Anterior cingulate cortex (tissue), 58 donors: ENCODE data around the gene FIP1L1.
"Not testable (repeated sequence)": the region's sequence is repeated elsewhere in the genome, so short reads cannot be mapped to it uniquely, and the experiment has no call there.

Experiments used
- DNase-seq, 58 donors: peaks; one replicate each; lab custom pipeline; 2025; lab: John Stamatoyannopoulos, UW

The FIP1L1 gene

GRCh38 chr4:53377319-53378170 is at the start of gene FIP1L1:
FIP1L1 (plus strand) TSS chr4:53377641; CDS start chr4:53377839, 198 bp downstream.
- peak; percentile 21 to 95 (median 84) for DNase-seq

GRCh38 chr4:53334916-53335315 is 42.5 kb upstream of the FIP1L1 start:
- DNase-seq = not testable (repeated sequence)

- DNase-seq = not testable (repeated sequence)
Measured at GRCh38 chr4:53340145-53340544, 37.3 kb upstream of the FIP1L1 start.

GRCh38 chr4:53346392-53346791 is 31.0 kb upstream of the FIP1L1 start:
- not testable (repeated sequence) for DNase-seq

GRCh38 chr4:53346920-53347852 is 30.3 kb upstream of the FIP1L1 start:
- DNase-seq = peak in 9 of 58 donors; percentile 1 to 30 (median 8)

DNA sequence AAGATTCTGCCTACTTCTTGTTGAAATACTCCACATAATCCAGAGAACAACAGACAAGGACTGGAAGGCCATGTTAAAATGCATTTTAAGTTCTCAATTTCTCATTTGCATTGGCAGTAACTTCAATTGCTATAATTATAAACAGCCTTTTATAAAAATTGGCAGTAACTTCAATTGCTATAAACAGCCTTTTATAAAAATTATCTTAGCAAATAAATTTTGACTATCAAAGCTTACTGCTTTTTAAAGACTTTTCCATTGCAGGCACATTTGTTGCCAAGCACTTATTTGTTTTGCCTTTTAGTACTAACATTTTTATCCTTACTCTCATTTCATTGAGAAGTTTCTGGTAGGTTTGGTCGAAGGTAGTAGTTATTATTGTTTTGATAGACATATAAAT is 29.4 kb upstream of the FIP1L1 start:
- peak in 1 of 58 donors; percentile 21 for DNase-seq

DNA sequence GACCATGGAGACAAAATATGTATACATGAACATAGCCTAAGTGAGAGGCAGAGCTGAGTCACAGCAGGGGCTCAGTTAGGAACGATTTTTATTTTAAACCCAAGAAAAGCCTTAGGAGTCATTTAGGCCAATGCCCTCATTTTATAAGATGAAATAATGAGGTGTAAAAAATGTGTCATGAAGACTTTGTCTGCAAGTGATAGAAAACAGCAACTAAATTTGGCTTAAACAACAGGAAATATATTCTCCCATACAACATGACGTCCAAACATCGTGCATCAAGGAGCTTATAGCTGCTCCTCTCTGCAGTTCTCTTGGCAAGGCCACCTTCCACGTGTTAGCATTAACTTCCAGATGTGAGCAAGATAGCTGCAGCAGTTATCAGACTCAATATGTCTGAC is 28.4 kb upstream of the FIP1L1 start:
- no peak for DNase-seq

DNA sequence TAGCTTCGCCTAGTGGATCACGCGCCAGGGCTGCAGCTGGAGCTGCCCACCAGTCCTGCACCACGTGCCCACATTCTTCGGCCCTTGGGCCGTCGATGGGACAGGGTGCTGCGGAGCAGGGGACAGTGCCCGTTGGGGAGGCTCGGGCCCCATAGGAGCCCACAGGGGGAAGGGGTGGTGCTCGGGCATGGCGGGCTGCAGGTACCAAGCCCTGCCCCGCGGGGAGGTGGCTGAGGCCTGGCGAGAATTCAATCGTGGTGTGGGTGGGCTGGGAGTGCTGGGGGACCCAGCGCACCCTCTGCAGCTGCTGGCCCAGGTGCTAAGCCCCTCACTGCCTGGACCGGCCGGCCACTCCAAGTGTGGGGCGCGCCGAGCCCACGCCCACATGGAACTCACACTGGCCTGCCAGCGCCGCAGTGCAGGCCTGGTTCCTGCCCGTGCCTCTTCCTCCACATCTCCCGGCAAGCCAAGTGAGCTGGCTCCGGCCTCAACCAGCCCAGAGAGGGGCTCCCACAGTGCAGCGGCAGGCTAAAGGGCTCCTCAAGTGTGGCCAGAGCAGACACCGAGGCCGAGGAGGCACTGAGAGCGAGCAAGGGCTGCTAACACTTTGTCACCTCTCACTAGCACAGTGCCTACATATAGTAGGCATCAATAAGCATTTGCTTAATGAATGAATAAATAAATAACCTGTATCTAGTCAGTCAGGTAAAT is 23.3 kb upstream of the FIP1L1 start:
- no peak for DNase-seq

- DNase-seq = no peak
Measured at GRCh38 chr4:53355930-53356521, 21.4 kb upstream of the FIP1L1 start.

- no peak for DNase-seq
Measured at GRCh38 chr4:53361451-53361850, 16.0 kb upstream of the FIP1L1 start.

GRCh38 chr4:53362093-53362492 is 15.3 kb upstream of the FIP1L1 start:
- no peak for DNase-seq

DNA sequence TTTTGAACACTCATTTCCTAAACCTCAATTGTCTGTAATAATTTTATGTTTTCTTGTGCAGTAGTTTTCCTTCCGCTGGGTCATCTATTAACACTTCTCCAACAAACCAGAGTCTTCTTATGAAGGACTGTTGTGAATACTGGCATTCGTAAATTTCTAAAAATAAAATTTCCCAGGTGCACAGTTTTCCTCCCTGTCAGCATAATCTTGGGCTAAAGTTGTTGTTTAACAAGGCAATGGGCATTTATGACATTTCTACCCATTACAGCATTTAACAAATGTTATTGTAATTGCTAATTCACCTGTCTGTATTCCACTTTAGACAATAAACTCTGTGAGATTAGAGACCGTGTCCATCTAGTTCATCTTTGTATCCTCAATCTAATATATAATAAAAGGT is 12.8 kb upstream of the FIP1L1 start:
- no peak for DNase-seq

DNA sequence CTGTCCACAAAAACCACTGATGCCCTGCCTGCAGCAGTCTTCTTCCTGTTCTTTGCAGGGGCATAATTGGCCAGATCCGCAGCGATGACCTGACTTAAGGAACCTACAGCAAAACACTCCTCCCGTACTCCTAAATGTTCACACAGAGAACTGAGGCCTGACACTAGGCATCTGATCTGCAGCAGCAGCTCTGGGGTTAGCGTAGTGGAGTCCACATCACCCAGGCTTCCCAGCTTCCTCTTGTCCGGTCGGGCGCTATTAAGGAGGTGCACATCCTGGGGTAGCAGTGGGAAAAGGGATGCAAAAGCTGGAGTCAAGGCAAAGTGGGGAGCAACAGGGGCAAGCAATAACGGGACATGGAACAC is 12.3 kb upstream of the FIP1L1 start:
- peak in 1 of 58 donors; percentile 29 for DNase-seq

DNA sequence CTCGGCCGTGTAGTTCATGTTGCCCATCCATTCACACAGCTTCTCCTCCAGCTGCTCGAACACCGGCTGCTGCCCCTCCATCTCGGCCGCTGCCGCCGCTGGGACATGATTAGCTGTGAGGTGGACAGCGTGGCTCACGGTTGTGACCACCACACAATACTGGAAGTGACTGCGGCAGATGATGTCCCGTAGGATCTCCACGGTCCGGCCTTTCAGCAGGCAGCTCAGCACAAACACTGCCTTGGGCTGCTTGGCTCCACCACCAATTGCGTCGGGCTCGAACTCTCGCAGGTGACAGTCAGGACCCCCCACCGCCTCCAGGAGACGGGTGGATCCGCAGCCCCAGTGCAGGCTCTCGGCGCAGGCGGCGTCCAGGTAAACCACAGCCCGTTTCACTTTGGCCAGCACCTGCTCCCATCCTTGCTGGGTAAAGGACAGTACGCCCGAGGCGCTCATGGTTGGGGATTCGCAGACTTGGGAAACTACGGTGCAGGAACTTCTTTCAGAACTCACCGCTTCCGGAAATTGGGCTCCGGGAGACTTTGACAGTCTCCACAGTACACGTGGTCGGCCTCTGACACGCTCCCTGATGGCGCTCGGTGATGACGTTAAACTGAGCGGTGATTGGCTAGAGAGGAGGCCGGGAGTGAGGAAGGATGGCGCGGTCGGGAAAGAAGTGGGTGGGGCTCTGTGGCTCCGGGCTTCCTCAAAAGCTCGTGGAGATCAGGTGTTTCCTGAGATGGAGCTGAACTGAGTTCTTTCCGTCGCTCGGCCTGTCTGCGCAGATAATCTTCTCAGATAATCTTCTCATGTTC is 11.7 kb upstream of the FIP1L1 start, which contains the start of gene SCFD2:
Gene SCFD2, minus strand, starts transcription at position 576 of the 815 bp plus-strand sequence.
- peak; percentile 50 to 99 (median 96) for DNase-seq

DNA sequence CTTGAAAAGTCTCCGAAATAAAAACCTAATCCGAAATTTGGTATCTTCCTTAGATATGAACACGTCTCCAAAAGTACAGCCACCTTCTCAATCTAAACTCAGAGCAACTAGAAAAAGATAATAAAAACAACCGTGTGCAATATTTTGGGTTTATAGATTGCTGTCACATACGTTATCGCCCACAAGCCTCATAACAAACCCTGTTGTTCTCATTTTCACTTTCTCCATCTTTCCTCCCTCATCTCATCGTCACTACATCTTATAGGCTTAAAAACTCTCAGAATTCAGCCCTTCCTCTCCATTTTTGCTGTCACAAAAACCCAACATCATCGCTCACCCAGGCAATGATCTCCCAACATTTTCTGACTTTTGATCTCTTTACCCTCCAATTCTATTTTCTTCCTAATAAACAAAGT is 11.1 kb upstream of the FIP1L1 start:
- DNase-seq = no peak

DNA sequence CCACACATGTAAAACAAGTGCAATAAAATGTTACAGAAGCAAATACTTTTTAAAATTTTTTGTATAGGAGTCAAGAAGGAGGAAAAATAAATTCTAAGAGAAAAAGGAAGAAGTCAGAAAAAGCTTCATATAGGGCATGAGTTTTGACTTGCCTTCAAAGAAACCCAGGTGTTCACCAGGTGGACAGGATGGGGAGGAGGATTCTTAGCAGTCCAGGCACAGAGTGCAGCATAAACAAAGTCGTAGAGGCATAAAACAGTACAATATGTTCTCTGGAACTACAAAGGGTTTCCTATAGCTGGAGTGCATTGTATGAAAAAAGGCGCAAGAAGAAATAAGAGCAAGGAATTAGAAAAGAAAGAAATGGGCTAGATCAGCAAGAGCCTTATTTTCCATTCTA is 9.7 kb upstream of the FIP1L1 start:
- DNase-seq = no peak

GRCh38 chr4:53371049-53371448 is 6.4 kb upstream of the FIP1L1 start:
- no peak for DNase-seq

DNA sequence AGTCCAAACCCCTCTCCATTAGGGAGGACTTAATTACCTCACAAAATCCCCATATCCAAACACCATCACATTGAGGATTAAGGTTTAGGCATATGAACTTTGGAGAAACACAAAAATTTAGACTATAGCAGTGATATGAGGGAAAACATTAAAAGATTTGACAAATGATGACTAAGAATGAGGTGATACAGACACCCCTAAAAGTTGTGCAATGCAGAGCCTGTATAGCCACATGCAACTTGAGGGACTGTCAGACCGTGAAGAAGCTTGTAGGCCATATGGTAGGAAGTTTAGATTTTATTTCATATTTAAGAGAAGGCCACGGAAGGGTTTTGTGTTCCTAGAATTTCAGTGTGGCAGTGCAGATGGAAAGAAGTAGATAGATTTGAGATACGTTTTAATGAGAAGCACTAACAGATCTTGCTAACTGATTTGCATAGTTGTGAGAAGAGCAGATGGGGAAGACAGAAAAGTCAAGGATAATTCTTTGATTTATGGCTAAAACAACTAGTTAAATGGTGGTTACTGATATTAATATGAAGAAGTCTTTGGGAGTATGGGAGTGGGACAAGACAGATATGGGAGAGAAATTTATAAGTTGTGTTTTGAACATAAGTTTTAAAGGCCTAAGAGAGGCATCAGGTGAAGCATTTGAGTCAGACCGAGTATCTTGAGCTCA is 5.5 kb upstream of the FIP1L1 start:
- DNase-seq = no peak
